Kidney tubule cell (primary cell): ENCODE measurements around the gene NQO2.
"Not testable (repeated sequence)": the region's sequence is repeated elsewhere in the genome, so short reads cannot be mapped to it uniquely, and the experiment has no call there.

Source experiments
- DNase-seq: peaks from one replicate; pipeline ENCODE4 v3.0.0-alpha.2; 2018; ENCODE audit warnings: low spot score

The NQO2 gene

DNA sequence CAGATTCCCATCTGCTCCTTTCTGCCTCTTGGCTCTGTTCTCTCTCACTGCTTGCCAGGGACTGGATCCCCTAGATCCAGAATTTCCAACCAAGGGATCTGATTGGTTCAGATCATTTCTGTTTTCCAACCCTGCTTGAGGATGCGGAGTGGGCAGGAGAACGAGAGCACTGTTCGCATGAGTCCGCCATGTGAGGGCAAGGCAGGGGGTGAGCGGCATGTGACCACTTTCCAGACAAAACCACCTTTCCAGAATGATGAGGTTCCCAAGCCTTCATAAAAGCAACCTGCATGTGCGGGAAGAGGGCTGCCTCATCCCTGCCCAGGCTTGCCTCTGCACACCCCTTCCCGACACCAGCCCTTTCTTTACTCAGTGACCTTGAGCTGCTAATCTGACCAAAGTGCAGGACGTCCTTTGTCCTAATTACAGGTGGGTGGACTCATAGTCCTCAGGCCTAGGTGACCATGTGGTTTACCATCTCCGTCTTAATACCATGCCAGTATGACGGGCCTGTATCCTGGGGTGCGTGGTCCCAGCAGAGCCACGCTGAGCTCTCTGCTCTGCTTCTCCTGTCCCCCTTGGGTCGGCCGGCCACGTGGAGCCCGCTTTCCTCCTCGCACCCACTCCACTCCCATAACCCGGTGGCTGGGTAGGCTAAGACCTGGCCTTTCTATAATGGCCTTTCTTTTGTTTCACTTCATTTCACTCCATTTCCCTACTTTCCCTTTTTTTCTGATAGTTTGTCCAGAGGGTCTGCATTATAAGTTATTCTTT is 14.4 kb downstream of the NQO2 start:
- no peak for DNase-seq

DNA sequence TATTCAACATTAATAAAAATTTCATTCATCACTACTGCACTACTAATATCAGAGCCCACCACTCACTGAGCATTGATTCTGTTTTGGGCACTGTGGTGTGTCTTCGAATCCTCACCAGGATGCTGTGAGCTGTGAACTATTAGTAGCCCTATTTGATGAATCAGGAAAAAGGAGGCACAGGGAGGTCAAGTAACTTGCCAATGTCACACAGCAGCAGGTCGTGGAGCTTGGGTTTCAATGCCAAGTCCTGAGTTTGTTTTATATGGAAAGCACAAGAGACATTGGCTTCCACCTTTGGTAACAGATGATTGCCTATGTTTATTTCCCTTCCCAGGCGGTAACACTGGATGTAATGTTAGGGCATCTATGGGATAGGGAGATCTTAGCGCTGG is 15.0 kb downstream of the NQO2 start:
- DNase-seq = no peak

- no peak for DNase-seq
These were observed 15.4 kb downstream of the NQO2 start for GRCh38 chr6:3015144-3015543.

DNA sequence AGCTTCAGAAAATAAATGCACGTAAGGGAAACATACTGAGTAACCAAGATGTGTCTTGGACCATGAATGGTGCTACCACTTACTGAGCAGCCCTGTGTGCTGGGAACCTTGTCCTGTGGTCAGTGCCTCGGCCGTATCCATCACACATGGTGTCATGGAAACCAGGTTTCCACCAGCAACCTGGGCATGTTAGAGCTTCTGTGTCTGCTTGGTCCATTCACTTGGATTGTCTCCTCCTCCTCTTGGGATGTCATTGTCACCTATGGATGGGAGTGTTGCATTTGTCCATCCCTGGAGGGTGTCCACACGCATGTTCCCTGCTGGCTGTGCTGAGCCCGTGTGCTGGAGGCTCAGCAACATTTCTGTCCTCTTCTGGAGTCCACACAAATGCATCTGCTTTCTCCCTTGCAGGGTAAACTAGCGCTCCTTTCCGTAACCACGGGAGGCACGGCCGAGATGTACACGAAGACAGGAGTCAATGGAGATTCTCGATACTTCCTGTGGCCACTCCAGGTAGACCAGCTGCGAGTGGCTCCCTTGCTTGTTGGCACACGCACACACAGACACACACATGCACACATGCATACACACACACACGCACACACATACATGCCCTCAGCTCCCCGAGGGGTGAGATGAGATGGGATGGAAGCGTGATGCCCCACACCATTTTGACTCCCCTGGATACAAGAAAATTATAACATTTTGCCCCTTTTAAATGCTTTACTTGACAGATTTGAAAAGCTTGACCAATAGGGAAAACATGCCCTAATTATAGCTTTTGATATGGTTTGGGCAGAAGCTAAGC is 17.0 kb downstream of the NQO2 start:
- DNase-seq = no peak

DNA sequence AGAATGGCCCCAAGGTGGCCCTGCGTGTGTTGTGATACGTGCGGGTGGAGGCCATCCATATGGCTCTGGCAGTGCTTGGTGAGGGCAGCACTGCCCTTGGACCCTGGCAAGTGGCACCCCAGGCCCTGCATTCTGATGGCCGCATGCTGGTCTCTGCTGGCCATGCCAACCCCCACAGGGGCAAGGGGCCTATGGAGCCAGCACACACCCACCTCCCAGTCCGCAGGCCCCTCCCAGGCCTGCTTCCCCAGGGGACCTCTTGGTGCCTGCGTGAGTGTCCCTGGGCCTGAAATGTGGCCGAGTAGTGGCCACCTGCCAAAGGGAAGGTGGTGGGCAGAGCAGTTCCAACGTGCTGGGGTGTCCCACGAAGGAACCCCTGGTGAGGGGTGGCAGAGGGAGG is 17.6 kb downstream of the NQO2 start:
- DNase-seq = no peak

GRCh38 chr6:3019065-3019464 is 19.4 kb downstream of the NQO2 start:
- DNase-seq = no peak

- DNase-seq = no peak
These were observed 20.1 kb downstream of the NQO2 start for GRCh38 chr6:3019749-3020320.

GRCh38 chr6:3020976-3021598 is 21.4 kb downstream of the NQO2 start:
- not testable (repeated sequence) for DNase-seq

- DNase-seq = no peak
These were observed 23.3 kb downstream of the NQO2 start for GRCh38 chr6:3022765-3023662.

DNA sequence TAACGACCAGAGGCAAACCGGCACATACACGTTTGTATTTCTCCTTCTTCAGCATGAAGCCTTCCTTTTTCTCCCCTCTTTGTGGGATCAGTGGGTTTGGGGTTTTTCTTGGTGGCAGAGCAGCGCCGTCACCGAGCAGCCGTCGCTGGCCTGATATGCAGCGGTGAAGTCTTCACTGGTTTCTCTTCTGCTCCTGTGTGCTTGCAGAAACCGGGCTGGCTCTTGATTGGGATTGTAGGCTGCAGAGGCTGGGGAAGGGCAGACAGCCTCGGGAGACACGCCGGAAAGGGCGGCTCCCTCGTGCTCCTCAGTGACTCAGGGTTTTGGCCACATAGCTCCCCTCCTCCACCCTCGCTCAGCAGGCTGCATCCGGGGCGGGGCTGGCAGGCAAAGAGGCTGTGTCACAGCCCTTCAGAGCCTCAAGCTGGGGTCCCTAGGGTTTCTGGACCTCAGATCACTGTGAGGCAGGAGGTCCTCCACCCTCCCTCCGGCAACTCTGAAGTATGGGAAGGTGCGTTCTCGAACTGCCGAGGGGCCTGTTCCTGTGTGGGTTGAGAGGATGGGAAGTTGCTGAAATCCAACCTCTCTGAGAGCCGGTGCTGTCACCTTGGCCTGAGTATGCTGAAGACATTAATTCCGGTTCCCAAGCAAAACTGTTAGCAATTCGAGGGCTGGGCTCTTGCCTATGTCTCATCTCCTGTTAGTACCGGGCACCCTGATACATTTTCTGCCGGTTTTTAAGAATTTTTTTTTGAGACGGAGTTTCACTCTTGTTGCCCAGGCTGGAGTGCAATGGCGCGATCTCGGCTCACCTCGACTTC is 24.2 kb downstream of the NQO2 start:
- peak; percentile 82 for DNase-seq

DNA sequence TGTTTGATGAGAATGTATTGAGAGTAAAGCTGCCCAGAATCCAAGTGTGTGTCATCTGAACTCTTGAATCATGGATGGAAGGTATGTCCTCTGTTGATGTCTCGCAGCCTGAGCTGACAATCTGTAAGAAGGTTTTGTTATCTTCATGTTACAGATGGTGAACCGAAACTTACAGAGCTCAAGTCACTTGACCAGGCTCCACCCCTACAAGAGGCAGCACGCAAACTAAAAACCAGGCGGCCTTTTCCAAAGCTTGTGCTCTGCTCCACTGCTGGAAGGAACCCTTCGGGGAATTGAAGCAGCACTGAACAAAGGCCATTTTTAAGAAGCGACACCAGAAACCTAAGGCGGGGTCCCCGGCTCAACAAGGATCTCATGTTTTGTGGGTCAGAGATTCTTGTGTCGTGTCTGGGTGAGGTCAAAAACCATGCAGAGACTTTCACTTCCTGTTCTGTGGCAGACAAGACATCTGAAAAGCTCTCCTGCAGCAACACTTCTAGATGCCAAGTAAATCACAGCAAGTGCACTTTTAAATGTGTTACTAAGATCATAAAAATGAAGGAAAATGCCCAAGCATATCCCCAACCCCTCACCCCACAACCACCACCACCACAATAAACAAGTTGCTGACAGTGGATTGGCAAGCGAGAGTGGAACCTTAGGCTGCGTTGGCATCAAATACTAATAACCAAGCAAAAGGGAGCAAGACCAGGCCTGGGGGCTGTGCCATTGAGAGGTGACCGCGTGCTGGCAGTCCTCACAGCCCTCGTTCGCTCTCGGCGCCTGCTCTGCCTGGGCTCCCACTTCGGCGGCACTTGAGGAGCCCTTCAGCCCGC is 27.3 kb downstream of the NQO2 start:
- no peak for DNase-seq

- DNase-seq = not testable (repeated sequence)
These were observed 28.5 kb downstream of the NQO2 start for GRCh38 chr6:3028156-3028555.

DNA sequence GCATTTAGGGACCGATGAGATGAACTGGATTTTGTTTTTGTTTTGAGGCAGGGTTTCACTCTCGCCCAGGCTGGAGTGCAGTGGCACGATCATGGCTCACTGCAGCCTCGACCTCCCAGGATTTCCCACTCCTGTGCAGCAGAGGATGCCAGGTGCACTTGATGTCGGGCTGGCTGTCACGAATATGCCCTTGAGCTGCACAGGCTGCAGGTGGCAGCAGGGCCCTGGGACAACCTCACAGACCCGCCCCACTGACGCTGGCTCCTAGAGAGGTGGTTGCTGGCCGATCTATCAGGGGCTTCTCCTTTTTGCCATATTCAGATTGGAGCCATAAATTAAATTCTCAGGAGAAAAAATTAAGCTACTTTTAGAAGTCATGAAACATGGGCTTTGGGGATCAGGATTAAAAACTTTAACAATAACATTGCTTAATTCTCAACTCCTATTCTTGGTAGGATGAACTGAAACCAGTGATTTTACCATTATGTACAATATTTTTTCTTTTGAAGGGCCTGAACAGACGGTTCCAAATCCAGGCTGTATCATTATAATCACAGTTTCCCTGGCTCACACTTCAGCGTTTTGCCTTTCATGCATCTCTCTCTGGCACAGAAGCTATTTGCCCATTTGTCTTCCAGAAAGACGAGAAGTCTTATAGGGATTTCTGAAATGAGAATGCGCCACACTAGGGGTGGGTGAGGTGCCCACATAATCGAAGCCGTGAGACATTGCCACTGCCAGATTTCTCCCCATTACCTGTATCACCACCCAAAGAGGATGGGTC is 32.4 kb downstream of the NQO2 start:
- DNase-seq = no peak

GRCh38 chr6:3032986-3033385 is 33.3 kb downstream of the NQO2 start:
- DNase-seq = peak; percentile 92

DNA sequence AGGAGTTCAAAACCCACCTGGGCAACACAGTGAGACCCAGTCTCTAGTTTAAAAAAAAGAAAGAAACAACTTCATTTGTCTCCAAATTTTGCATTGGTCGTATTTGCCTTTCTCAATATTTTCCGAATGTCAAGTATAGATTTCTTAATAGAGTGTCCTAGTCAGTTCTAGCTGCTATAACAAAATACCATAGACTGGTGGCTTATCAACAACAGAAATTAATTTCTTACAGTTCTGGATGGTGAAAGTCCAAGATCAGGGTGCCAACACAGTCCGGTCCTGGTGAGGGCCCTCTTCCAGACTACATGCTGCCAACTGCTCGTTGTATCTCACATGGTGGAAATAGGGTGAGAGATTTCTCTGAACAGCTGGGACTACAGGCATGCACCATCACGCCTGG is 34.0 kb downstream of the NQO2 start:
- no peak for DNase-seq

DNA sequence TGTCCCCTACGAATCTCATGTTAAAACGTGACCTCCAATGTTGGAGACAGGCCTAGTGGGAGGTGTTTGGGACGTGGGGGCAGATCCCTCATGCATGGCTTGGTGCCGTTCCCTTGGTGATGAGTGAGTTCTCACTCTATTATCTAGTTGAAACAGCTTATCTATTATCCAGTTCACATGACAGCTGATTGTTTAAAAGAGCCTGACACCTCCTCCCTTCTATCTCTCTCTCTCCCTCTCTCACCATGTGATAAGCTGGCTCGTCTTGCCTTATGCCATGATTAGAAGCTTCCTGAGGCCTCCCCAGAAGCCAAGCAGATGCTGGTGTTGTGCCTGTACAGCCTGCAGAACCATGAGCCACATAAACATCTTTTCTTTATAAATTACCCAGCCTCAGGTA is 35.7 kb downstream of the NQO2 start:
- no peak for DNase-seq

- no peak for DNase-seq
These were observed 37.4 kb downstream of the NQO2 start for GRCh38 chr6:3036861-3037637.
